ENCODE data around the gene MAST4. TPM values are rescaled to one million over a fixed set of nuclear protein-coding genes. Genes with fewer than 3 reads are reported as not detected.

MAST4 gene
- total RNA-seq, 1 experiment from 2014 or later = 26.5 TPM

- ChIA-PET POLR2A (no interaction called here), CTCF (interaction anchor here (0.7 to 2.9 kb wide), 3 partner anchors 55 to 341 kb away, joined by 3 to 11 read pairs (median 3); no protein-coding TSS in a partner anchor)
- intact Hi-C loops (cut with micrococcal nuclease) = no loop called here
- DNase-seq (ENCODE audit: unreplicated experiment) = no peak
- Mint-ChIP-seq H3K36me3 (ENCODE audit: insufficient read depth, unreplicated experiment) (no peaks in the 10 kb centered on the region), H3K4me3 (ENCODE audit: unreplicated experiment) (no peak overlapping the region), H3K27me3 (ENCODE audit: insufficient read depth, unreplicated experiment) (peaks cover 28% of the 10 kb centered on the region), H3K4me1 (ENCODE audit: insufficient read depth, unreplicated experiment) (peaks cover 14% of the 10 kb centered on the region), H3K27ac (ENCODE audit: low read depth, unreplicated experiment) (no peak overlapping the region), H3K9me3 (ENCODE audit: unreplicated experiment) (no peaks in the 10 kb centered on the region)
- BruUV-seq (replicated peaks) = no TSS peak
- TF ChIP-seq CTCF (IDR thresholded peaks at IDR 0.05; ENCODE audit: unreplicated experiment) = no peak
Observed at GRCh38 chr5:66810151-66810550, 214.0 kb downstream of the MAST4 start.

- H3K4me1 Mint-ChIP-seq (ENCODE audit: insufficient read depth, unreplicated experiment) = peaks cover 14% of the 10 kb centered on the region
- ChIA-PET CTCF (interaction anchor here (1.0 to 4.5 kb wide), 2 partner anchors 54 to 339 kb away, joined by 3 to 47 read pairs; no protein-coding TSS in a partner anchor), POLR2A (interaction anchor here (0.7 kb wide), 1 partner anchor 12 kb away, joined by 3 read pairs; no protein-coding TSS in a partner anchor)
- TF ChIP-seq CTCF (IDR thresholded peaks at IDR 0.05; ENCODE audit: unreplicated experiment) = no peak
- no peaks in the 10 kb centered on the region for H3K9me3 Mint-ChIP-seq (ENCODE audit: unreplicated experiment)
- intact Hi-C loops (cut with micrococcal nuclease) = no loop called here
- peaks cover 21% of the 10 kb centered on the region for H3K27me3 Mint-ChIP-seq (ENCODE audit: insufficient read depth, unreplicated experiment)
- H3K36me3 Mint-ChIP-seq (ENCODE audit: insufficient read depth, unreplicated experiment) = no peaks in the 10 kb centered on the region
- no peak overlapping the region for H3K27ac Mint-ChIP-seq (ENCODE audit: low read depth, unreplicated experiment)
- H3K4me3 Mint-ChIP-seq (ENCODE audit: unreplicated experiment) = no peak overlapping the region
- no TSS peak for BruUV-seq (replicated peaks)
- no peak for DNase-seq (ENCODE audit: unreplicated experiment)
Observed at GRCh38 chr5:66810848-66811261, 214.7 kb downstream of the MAST4 start.

- intact Hi-C loops (cut with micrococcal nuclease) = no loop called here
- H3K9me3 Mint-ChIP-seq (ENCODE audit: unreplicated experiment) = no peaks in the 10 kb centered on the region
- H3K4me1 Mint-ChIP-seq (ENCODE audit: insufficient read depth, unreplicated experiment) = peaks cover 14% of the 10 kb centered on the region
- ChIA-PET POLR2A (interaction anchor here (1.1 kb wide), 1 partner anchor 10 kb away, joined by 4 read pairs; no protein-coding TSS in a partner anchor), CTCF (interaction anchor here (0.6 to 4.5 kb wide), 7 partner anchors 10 to 588 kb away, joined by 3 to 47 read pairs (median 5); no protein-coding TSS in a partner anchor)
- DNase-seq (ENCODE audit: unreplicated experiment) = no peak
- no peak overlapping the region for H3K27ac Mint-ChIP-seq (ENCODE audit: low read depth, unreplicated experiment)
- H3K27me3 Mint-ChIP-seq (ENCODE audit: insufficient read depth, unreplicated experiment) = peaks cover 7% of the 10 kb centered on the region
- TF ChIP-seq CTCF (IDR thresholded peaks at IDR 0.05; ENCODE audit: unreplicated experiment) = no peak
- no peaks in the 10 kb centered on the region for H3K36me3 Mint-ChIP-seq (ENCODE audit: insufficient read depth, unreplicated experiment)
- H3K4me3 Mint-ChIP-seq (ENCODE audit: unreplicated experiment) = no peak overlapping the region
- BruUV-seq (replicated peaks) = no TSS peak
Observed at GRCh38 chr5:66812291-66812690, 216.1 kb downstream of the MAST4 start.

GRCh38 chr5:66813306-66813705, 217.1 kb downstream of the MAST4 start:
- Mint-ChIP-seq H3K27me3 (ENCODE audit: insufficient read depth, unreplicated experiment) (no peaks in the 10 kb centered on the region), H3K4me1 (ENCODE audit: insufficient read depth, unreplicated experiment) (peaks cover 6% of the 10 kb centered on the region), H3K9me3 (ENCODE audit: unreplicated experiment) (no peaks in the 10 kb centered on the region), H3K4me3 (ENCODE audit: unreplicated experiment) (no peak overlapping the region), H3K27ac (ENCODE audit: low read depth, unreplicated experiment) (no peak overlapping the region), H3K36me3 (ENCODE audit: insufficient read depth, unreplicated experiment) (no peaks in the 10 kb centered on the region)
- intact Hi-C loops (cut with micrococcal nuclease) = no loop called here
- no peak for TF ChIP-seq CTCF (IDR thresholded peaks at IDR 0.05; ENCODE audit: unreplicated experiment)
- ChIA-PET POLR2A (interaction anchor here (1.1 to 3.6 kb wide), 2 partner anchors 9 to 16 kb away, joined by 4 to 22 read pairs; no protein-coding TSS in a partner anchor), CTCF (interaction anchor here (0.6 to 4.5 kb wide), 12 partner anchors 9 to 507 kb away, joined by 3 to 47 read pairs (median 4); no protein-coding TSS in a partner anchor)
- no peak for DNase-seq (ENCODE audit: unreplicated experiment)
- no TSS peak for BruUV-seq (replicated peaks)
